Cardiac muscle cell (in vitro differentiated cells and primary cell): Measurements from ENCODE around the gene CENPF. TPM values are rescaled to one million over a fixed set of nuclear protein-coding genes. Genes with fewer than 3 reads are reported as not detected.

Experiments used
- DNase-seq, 2 donors: peaks; one replicate each; pipeline versions ENCODE4 v3.0.0 to v3.0.0-alpha.2; 2010 to 2017; ENCODE audit warnings: low read depth in 1 of 2, low spot score in 1 of 2
- H3K27ac ChIP-seq: fragments of 200-600 bp; sonication (generic); 2 replicates; pipeline ENCODE4 v1.5.1; 2016
- H3K27me3 ChIP-seq: fragments of 200-600 bp; sonication (generic); 2 replicates; pipeline ENCODE4 v1.6.0; 2016; ENCODE audit warnings: control low read depth
- H3K36me3 ChIP-seq: fragments of 200-600 bp; sonication (generic); 2 replicates; pipeline ENCODE4 v1.5.1; 2016; ENCODE audit warnings: control low read depth
- H3K4me1 ChIP-seq: fragments of 200-600 bp; sonication (generic); 2 replicates; pipeline ENCODE4 v1.8.1; 2017; ENCODE audit warnings: low read depth, mild to moderate bottlenecking, mixed run types
- H3K4me3 ChIP-seq: fragments of 200-600 bp; sonication (generic); 2 replicates; pipeline ENCODE4 v1.5.1; 2016; ENCODE audit warnings: mild to moderate bottlenecking
- H3K9me3 ChIP-seq: fragments of 200-600 bp; sonication (generic); 2 replicates; pipeline ENCODE4 v1.5.1; 2017; ENCODE audit warnings: low read depth, mild to moderate bottlenecking, control low read depth
- CTCF ChIP-seq: IDR thresholded peaks from 2 replicates; pipeline ENCODE4 v1.5.1; 2012; ENCODE audit warnings: low read depth, mild to moderate bottlenecking, low read length
- polyA plus RNA-seq: library from polyadenylated mRNA; unstranded; fragments of >200 nt; fragmentation: Nextera tagmentation; extraction: Ambion mirVana; gene quantifications from 2 replicates; pipeline ENCODE4 v1.2.1, GENCODE V29; 2016
- total RNA-seq: library from RNA; depleted of rRNA; stranded (reverse); fragments of >200 nt; gene quantifications from 2 replicates; pipeline ENCODE4 v1.2.3, GENCODE V29; 2016

Gene CENPF
- total and polyA plus RNA-seq, 2 experiments from 2014 or later: 9.7 to 79.7 TPM

DNA sequence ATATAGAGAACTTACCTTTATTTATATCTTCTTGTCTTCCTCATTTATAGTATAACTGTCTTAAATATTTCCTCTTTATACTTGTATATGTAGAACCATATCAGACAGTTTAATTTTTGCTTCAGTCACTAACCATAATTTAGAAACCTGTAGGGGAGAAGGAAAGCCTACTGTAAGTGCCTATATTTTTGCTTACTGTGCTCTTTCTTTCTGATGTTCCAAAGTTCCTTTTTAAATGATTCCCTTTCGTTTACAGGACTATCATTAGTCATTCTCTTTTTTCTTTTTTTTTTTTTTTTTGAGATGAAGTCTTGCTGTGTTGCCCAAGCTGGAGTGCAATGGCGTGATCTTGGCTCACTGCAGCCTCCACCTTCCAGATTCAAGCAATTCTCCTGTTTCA, 109.7 kb downstream of the CENPF start:
- TF ChIP-seq CTCF: no peak
- no peaks in the 10 kb centered on the region for H3K36me3 ChIP-seq

More for the DNA sequence above, 109.7 kb downstream of the CENPF start:
- H3K4me1 ChIP-seq: no peaks in the 10 kb centered on the region
- H3K27me3 ChIP-seq: no peaks in the 10 kb centered on the region
- H3K9me3 ChIP-seq: no peaks in the 10 kb centered on the region
- H3K4me3 ChIP-seq: no peak overlapping the region
- no peak for DNase-seq
- no peak overlapping the region for H3K27ac ChIP-seq

Other genes starting within 250 kb of the CENPF start
- 3.7 and 5.4 TPM in 2 replicates for gene PTPN14, start 51.6 kb upstream of the CENPF start, total RNA-seq
- gene PTPN14, start 51.6 kb upstream of the CENPF start, polyA plus RNA-seq: 4.2 and 4.6 TPM in 2 replicates